HepG2 (cell line): ENCODE results near the gene S100Z. TPM values are rescaled to one million over a fixed set of nuclear protein-coding genes. Genes with fewer than 3 reads are reported as not detected.

Source experiments
- CBX5 ChIP-seq: sonication (generic); formaldehyde crosslinking; IDR thresholded peaks from 2 replicates; pipeline ENCODE4 v1.4.0; 2020; ENCODE audit warnings: missing genetic modification reagents, borderline replicate concordance
- CC2D1A ChIP-seq: sonication (generic); formaldehyde crosslinking; IDR thresholded peaks from 2 replicates; pipeline ENCODE4 v1.8.1; 2023; ENCODE audit warnings: mild to moderate bottlenecking, missing genetic modification reagents
- CHD2 ChIP-seq: IDR thresholded peaks from 2 replicates; pipeline ENCODE4 v1.6.1; 2011; ENCODE audit warnings: low read depth, low read length, improper control_type of control experiment
- EHMT2 ChIP-seq: fragments of 200-600 bp; sonication (generic); IDR thresholded peaks from 2 replicates; pipeline ENCODE4 v1.7.0; 2017; ENCODE audit warnings: antibody characterized with exemption, low read depth, low read length, borderline replicate concordance
- FOXK2 ChIP-seq: fragments of 450-650 bp; IDR thresholded peaks from 2 replicates; pipeline ENCODE4 v1.6.1; 2016
- NCOA1 ChIP-seq: sonication (generic); formaldehyde crosslinking; IDR thresholded peaks from 2 replicates; pipeline ENCODE4 v1.9.0; 2021; ENCODE audit warnings: missing genetic modification reagents
- NONO ChIP-seq, 2 experiments: fragments of 450-650 bp in 1 of 2; sonication (generic) in 1 of 2; formaldehyde crosslinking in 1 of 2; IDR thresholded peaks in 1 of 2; conservative IDR thresholded peaks in 1 of 2; 2 replicates each; pipeline versions ENCODE4 v1.6.1 to v1.8.0; 2017 to 2022; ENCODE audit warnings: mild to moderate bottlenecking in 1 of 2, missing genetic modification reagents in 1 of 2, moderate library complexity in 1 of 2
- PAWR ChIP-seq: sonication (generic); formaldehyde crosslinking; IDR thresholded peaks from 2 replicates; pipeline ENCODE4 v1.4.0; 2020; ENCODE audit warnings: missing genetic modification reagents, mild to moderate bottlenecking, borderline replicate concordance
- ZFP41 ChIP-seq: sonication (generic); formaldehyde crosslinking; IDR thresholded peaks from 2 replicates; pipeline ENCODE4 v1.4.0; 2020; ENCODE audit warnings: mild to moderate bottlenecking, missing genetic modification reagents, borderline replicate concordance
- ZSCAN21 ChIP-seq: sonication (generic); formaldehyde crosslinking; IDR thresholded peaks from 2 replicates; pipeline ENCODE4 v1.8.0; 2022; ENCODE audit warnings: mild to moderate bottlenecking, missing genetic modification reagents, moderate library complexity, borderline replicate concordance
- polyA plus RNA-seq, 8 experiments: library from polyadenylated mRNA; depleted of rRNA in 3 of 8; stranded (reverse) in 7 of 8; unstranded in 1 of 8; fragments of >200 nt; fragmentation: Illumina TruSeq in 4 of 8; extraction: Trizol in 4 of 8; gene quantifications; 2 replicates each; pipeline versions ENCODE4 v1.2.1 to v1.2.3, GENCODE V29; 2011 to 2016; ENCODE audit warnings: low read depth in 4 of 8, missing spikeins in 1 of 8, mixed read lengths in 1 of 8; ENCODE audit not compliant: insufficient read depth in 1 of 8
- total RNA-seq, 5 experiments: library from RNA; depleted of rRNA; stranded (reverse); fragments of >200 nt; fragmentation: Illumina TruSeq; extraction: Trizol; gene quantifications; 2 replicates each; pipeline ENCODE4 v1.2.3, GENCODE V29; 2016; ENCODE audit warnings: low read depth in 1 of 5
- TF ChIP-seq, protein P1 (sequence below): IDR thresholded peaks from 2 replicates; pipeline ENCODE4 v1.4.0; 2020; ENCODE audit warnings: mild to moderate bottlenecking, missing genetic modification reagents
- TF ChIP-seq, protein P2 (sequence below): fragments of 450-650 bp; IDR thresholded peaks from 2 replicates; pipeline ENCODE4 v1.6.1; 2017; ENCODE audit warnings: mild to moderate bottlenecking

The S100Z gene
- total and polyA plus RNA-seq, 2 of the 13 experiments (the other 11 are each of a cell fraction or from before 2014, with no cell fraction given): 0.22 TPM; not detected in 1

DNA sequence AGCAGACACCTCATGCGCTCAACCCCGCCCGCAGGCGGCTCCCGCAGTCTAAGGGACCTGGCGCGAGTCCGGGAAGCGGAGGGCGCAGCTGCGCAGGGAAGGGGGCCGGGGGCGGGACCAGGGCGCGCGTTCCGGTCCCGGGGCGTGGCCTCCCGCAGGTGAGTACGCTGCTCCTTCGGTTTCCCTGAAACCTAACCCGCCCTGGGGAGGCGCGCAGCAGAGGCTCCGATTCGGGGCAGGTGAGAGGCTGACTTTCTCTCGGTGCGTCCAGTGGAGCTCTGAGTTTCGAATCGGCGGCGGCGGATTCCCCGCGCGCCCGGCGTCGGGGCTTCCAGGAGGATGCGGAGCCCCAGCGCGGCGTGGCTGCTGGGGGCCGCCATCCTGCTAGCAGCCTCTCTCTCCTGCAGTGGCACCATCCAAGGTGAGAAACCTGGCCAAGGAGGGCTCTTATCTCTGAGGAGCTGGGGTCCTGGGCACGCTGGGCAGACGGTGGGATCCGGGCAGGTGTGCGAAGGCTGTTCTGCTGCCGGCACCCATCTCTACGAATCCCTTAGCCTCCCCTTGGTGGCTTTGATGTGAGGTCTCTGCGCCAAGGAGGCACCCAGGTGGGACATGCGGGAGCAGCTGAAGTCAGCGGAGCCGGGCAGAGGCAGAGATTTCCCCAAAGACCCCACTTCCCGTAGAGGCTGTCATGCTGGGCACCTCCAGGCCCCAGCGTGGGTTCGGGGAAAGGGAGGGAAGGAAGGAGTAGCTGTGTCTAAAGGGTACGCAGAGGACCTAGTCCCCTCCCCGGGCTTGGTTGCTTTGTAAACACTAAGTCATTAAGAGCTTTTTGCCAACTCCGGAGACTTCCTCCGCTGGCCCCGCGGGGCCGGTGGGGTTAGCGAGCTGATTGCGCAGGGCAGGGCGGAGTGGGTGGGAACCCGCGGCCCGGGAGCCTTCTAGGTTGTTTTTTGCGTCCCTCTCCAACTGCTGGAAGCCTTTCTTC is 30.7 kb upstream of the S100Z start, which contains the start of gene F2RL1 (continued):
- TF ChIP-seq, protein P1, sequence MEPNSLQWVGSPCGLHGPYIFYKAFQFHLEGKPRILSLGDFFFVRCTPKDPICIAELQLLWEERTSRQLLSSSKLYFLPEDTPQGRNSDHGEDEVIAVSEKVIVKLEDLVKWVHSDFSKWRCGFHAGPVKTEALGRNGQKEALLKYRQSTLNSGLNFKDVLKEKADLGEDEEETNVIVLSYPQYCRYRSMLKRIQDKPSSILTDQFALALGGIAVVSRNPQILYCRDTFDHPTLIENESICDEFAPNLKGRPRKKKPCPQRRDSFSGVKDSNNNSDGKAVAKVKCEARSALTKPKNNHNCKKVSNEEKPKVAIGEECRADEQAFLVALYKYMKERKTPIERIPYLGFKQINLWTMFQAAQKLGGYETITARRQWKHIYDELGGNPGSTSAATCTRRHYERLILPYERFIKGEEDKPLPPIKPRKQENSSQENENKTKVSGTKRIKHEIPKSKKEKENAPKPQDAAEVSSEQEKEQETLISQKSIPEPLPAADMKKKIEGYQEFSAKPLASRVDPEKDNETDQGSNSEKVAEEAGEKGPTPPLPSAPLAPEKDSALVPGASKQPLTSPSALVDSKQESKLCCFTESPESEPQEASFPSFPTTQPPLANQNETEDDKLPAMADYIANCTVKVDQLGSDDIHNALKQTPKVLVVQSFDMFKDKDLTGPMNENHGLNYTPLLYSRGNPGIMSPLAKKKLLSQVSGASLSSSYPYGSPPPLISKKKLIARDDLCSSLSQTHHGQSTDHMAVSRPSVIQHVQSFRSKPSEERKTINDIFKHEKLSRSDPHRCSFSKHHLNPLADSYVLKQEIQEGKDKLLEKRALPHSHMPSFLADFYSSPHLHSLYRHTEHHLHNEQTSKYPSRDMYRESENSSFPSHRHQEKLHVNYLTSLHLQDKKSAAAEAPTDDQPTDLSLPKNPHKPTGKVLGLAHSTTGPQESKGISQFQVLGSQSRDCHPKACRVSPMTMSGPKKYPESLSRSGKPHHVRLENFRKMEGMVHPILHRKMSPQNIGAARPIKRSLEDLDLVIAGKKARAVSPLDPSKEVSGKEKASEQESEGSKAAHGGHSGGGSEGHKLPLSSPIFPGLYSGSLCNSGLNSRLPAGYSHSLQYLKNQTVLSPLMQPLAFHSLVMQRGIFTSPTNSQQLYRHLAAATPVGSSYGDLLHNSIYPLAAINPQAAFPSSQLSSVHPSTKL (CRISPR knock-in tag): peak; percentile 43; the same call in 1 of the 2 replicates
- no peak for TF ChIP-seq PAWR
- TF ChIP-seq ZFP41 (CRISPR knock-in tag): no peak
- TF ChIP-seq FOXK2: no peak
- TF ChIP-seq, protein P2, sequence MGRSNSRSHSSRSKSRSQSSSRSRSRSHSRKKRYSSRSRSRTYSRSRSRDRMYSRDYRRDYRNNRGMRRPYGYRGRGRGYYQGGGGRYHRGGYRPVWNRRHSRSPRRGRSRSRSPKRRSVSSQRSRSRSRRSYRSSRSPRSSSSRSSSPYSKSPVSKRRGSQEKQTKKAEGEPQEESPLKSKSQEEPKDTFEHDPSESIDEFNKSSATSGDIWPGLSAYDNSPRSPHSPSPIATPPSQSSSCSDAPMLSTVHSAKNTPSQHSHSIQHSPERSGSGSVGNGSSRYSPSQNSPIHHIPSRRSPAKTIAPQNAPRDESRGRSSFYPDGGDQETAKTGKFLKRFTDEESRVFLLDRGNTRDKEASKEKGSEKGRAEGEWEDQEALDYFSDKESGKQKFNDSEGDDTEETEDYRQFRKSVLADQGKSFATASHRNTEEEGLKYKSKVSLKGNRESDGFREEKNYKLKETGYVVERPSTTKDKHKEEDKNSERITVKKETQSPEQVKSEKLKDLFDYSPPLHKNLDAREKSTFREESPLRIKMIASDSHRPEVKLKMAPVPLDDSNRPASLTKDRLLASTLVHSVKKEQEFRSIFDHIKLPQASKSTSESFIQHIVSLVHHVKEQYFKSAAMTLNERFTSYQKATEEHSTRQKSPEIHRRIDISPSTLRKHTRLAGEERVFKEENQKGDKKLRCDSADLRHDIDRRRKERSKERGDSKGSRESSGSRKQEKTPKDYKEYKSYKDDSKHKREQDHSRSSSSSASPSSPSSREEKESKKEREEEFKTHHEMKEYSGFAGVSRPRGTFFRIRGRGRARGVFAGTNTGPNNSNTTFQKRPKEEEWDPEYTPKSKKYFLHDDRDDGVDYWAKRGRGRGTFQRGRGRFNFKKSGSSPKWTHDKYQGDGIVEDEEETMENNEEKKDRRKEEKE: no peak
- no peak for TF ChIP-seq CBX5 (CRISPR knock-in tag)
- TF ChIP-seq CC2D1A (CRISPR knock-in tag): 0 out of 2 replicates have a peak, but pooled peaks have one; percentile 59
- TF ChIP-seq CHD2: no peak
- peak; percentile 34; the same call in 1 of the 2 replicates for TF ChIP-seq ZSCAN21
- no peak for TF ChIP-seq NONO (IDR thresholded peaks at IDR 0.05)
- 0 out of 2 replicates have a peak, but pooled peaks have one; percentile 46 for TF ChIP-seq NONO (CRISPR knock-in tag; conservative IDR thresholded peaks at IDR 0.05)
- TF ChIP-seq NCOA1 (CRISPR knock-in tag): no peak
- TF ChIP-seq EHMT2: no peak
